Epithelial cell of esophagus (primary cell): ENCODE data around the gene KISS1.
A peak's percentile ranks its signal among the peaks of the same experiment; 100 is the strongest.

Experiments used
- DNase-seq: peaks from one replicate; pipeline ENCODE4 v3.0.0; 2010; ENCODE audit warnings: low read depth
- H3K4me3 ChIP-seq: 2 replicates; pipeline ENCODE4 v1.5.1; 2011; ENCODE audit warnings: mild to moderate bottlenecking, low read length, control low read depth
- CTCF ChIP-seq: IDR thresholded peaks from 2 replicates; pipeline ENCODE4 v1.5.1; 2011; ENCODE audit warnings: low read depth, mild to moderate bottlenecking, low read length, control low read depth, inconsistent platforms; ENCODE audit not compliant: insufficient read depth; ENCODE audit errors: missing control alignments

The KISS1 gene

GRCh38 chr1:204199579-204199978 is 3.3 kb upstream of the KISS1 start:
- H3K4me3 ChIP-seq = no peak overlapping the region
- no peak for DNase-seq
- no peak for TF ChIP-seq CTCF

- DNase-seq = peak; percentile 93
- H3K4me3 ChIP-seq = no peak overlapping the region
- peak; percentile 41 for TF ChIP-seq CTCF
Measured at GRCh38 chr1:204198348-204199340, 2.4 kb upstream of the KISS1 start.

- H3K4me3 ChIP-seq = no peak overlapping the region
- no peak for TF ChIP-seq CTCF
- DNase-seq = no peak
Measured at GRCh38 chr1:204197068-204197467, 777 bp upstream of the KISS1 start.

- no peak for DNase-seq
- no peak for TF ChIP-seq CTCF
- H3K4me3 ChIP-seq = no peak overlapping the region
Measured at GRCh38 chr1:204194771-204195170, 1.5 kb downstream of the KISS1 start.

- no peak for TF ChIP-seq CTCF
- DNase-seq = no peak
- no peak overlapping the region for H3K4me3 ChIP-seq
Measured at GRCh38 chr1:204194080-204194479, 2.2 kb downstream of the KISS1 start.

- no peak overlapping the region for H3K4me3 ChIP-seq
- DNase-seq = peak; percentile 30
- TF ChIP-seq CTCF = no peak
Measured at GRCh38 chr1:204192589-204193352, 3.5 kb downstream of the KISS1 start.
